Raji (cell line): ENCODE data around the gene HLA-DOA.

Source experiments
- POLR2A ChIP-seq: IDR thresholded peaks from 2 replicates; pipeline ENCODE4 v1.6.1; 2011; ENCODE audit warnings: low read depth, low read length, control low read depth; ENCODE audit not compliant: insufficient read depth

Gene HLA-DOA

GRCh38 chr6:33023536-33023935, 14.1 kb upstream of the HLA-DOA start:
- no peak for TF ChIP-seq POLR2A

GRCh38 chr6:33021917-33022316, 12.5 kb upstream of the HLA-DOA start:
- TF ChIP-seq POLR2A: no peak

GRCh38 chr6:33019372-33019771, 10.0 kb upstream of the HLA-DOA start:
- no peak for TF ChIP-seq POLR2A

- TF ChIP-seq POLR2A: peak; percentile 53
These were observed 9.5 kb upstream of the HLA-DOA start for GRCh38 chr6:33018904-33019303.

GRCh38 chr6:33018418-33018817, 9.0 kb upstream of the HLA-DOA start:
- TF ChIP-seq POLR2A: no peak

- no peak for TF ChIP-seq POLR2A
These were observed 8.4 kb upstream of the HLA-DOA start for GRCh38 chr6:33017694-33018353.

- no peak for TF ChIP-seq POLR2A
These were observed 7.6 kb upstream of the HLA-DOA start for GRCh38 chr6:33017018-33017417.

GRCh38 chr6:33015798-33016197, 6.4 kb upstream of the HLA-DOA start:
- no peak for TF ChIP-seq POLR2A

- TF ChIP-seq POLR2A: no peak
These were observed 5.6 kb upstream of the HLA-DOA start for GRCh38 chr6:33014841-33015634.

GRCh38 chr6:33013608-33014007, 4.2 kb upstream of the HLA-DOA start:
- no peak for TF ChIP-seq POLR2A

- no peak for TF ChIP-seq POLR2A
These were observed 965 bp upstream of the HLA-DOA start for GRCh38 chr6:33010356-33010755.

GRCh38 chr6:33007831-33008400, 1.5 kb downstream of the HLA-DOA start:
- no peak for TF ChIP-seq POLR2A

GRCh38 chr6:33004940-33005339, 4.5 kb downstream of the HLA-DOA start:
- no peak for TF ChIP-seq POLR2A

- no peak for TF ChIP-seq POLR2A
These were observed 7.7 kb downstream of the HLA-DOA start for GRCh38 chr6:33001685-33002084.

- TF ChIP-seq POLR2A: no peak
These were observed 9.3 kb downstream of the HLA-DOA start for GRCh38 chr6:33000055-33000454.

- no peak for TF ChIP-seq POLR2A
These were observed 13.9 kb downstream of the HLA-DOA start for GRCh38 chr6:32995448-32995847.

GRCh38 chr6:32993363-32993973, 15.9 kb downstream of the HLA-DOA start:
- TF ChIP-seq POLR2A: no peak

- no peak for TF ChIP-seq POLR2A
These were observed 17.4 kb downstream of the HLA-DOA start for GRCh38 chr6:32991972-32992371.
